Gastrocnemius medialis (tissue), 4 donors: Measurements from ENCODE around the gene HGFAC. TPM values are rescaled to one million over a fixed set of nuclear protein-coding genes. Genes with fewer than 3 reads are reported as not detected.

Source experiments
- ATAC-seq, 2 donors: fragments of 150-250 bp; one replicate each; pipeline ENCODE4 v1.9.1; 2016
- DNase-seq, 2 donors: peaks; one replicate each; pipeline ENCODE4 v3.0.0-alpha.2; 2019
- H3K27ac ChIP-seq, 4 donors: fragments of 200-600 bp; sonication (generic); 1 replicate in 1 of 4; 2 replicates in 3 of 4; pipeline ENCODE4 v1.5.1; 2016 to 2018; ENCODE audit warnings: mild to moderate bottlenecking in 2 of 4, moderate library complexity in 1 of 4
- H3K27me3 ChIP-seq, 3 donors: fragments of 200-600 bp; sonication (generic) in 2 of 3; 1 replicate in 1 of 3; 2 replicates in 2 of 3; pipeline versions ENCODE4 v1.5.1 to v1.6.0; 2016 to 2019; ENCODE audit warnings: mild to moderate bottlenecking in 1 of 3, moderate library complexity in 1 of 3
- H3K36me3 ChIP-seq, 2 donors: fragments of 200-600 bp; sonication (generic) in 1 of 2; one replicate each; pipeline ENCODE4 v1.5.1; 2017 to 2018
- H3K4me1 ChIP-seq, 2 donors: fragments of 200-600 bp; sonication (generic) in 1 of 2; one replicate each; pipeline ENCODE4 v1.5.1; 2016 to 2017; ENCODE audit warnings: mild to moderate bottlenecking in 2 of 2
- H3K4me3 ChIP-seq, 4 donors: fragments of 200-600 bp; sonication (generic) in 3 of 4; 1 replicate in 1 of 4; 2 replicates in 3 of 4; pipeline ENCODE4 v1.5.1; 2016 to 2019; ENCODE audit warnings: mild to moderate bottlenecking in 2 of 4
- H3K9me3 ChIP-seq, 3 donors: fragments of 200-600 bp; sonication (generic) in 2 of 3; 1 replicate in 1 of 3; 2 replicates in 2 of 3; pipeline ENCODE4 v1.5.1; 2016 to 2019
- POLR2A ChIP-seq, 2 donors: fragments of 450-650 bp; IDR thresholded peaks; one replicate each; pipeline ENCODE4 v1.6.1; 2017; ENCODE audit warnings: antibody characterized with exemption in 2 of 2, mild to moderate bottlenecking in 2 of 2, moderate library complexity in 2 of 2
- in situ Hi-C, 4 donors: fragments of 200-750 bp; cut with MboI; loops; one replicate each; pipeline versions ENCODE4 v1.15.0 to v1.8.0; 2017; ENCODE audit warnings: low sequenced_read_pairs in 4 of 4
- intact Hi-C: fragments of 100-400 bp; cut with DNase I; formaldehyde crosslinking; loops from one replicate; pipeline ENCODE4 v1.15.1; 2023; ENCODE audit warnings: low total_unique reads
- total RNA-seq, 4 donors: library from RNA; depleted of rRNA; stranded (reverse); fragments of >200 nt; gene quantifications; one replicate each; pipeline versions ENCODE4 v1.1.0 to v1.2.3, GENCODE V29; 2016
- TF ChIP-seq, protein P1 (sequence below), 5 experiments: fragments of 450-650 bp in 3 of 5; fragments of 200-600 bp in 2 of 5; sonication (generic) in 2 of 5; IDR thresholded peaks in 4 of 5; conservative IDR thresholded peaks in 1 of 5; 1 replicate in 4 of 5; 2 replicates in 1 of 5; pipeline ENCODE4 v1.5.1; 2016 to 2019; ENCODE audit warnings: antibody characterized with exemption in 5 of 5, mild to moderate bottlenecking in 3 of 5, moderate library complexity in 3 of 5

Gene HGFAC
- total RNA-seq, 4 donors from 2014 or later = 0.20 to 0.68 (median 0.59) TPM

DNA sequence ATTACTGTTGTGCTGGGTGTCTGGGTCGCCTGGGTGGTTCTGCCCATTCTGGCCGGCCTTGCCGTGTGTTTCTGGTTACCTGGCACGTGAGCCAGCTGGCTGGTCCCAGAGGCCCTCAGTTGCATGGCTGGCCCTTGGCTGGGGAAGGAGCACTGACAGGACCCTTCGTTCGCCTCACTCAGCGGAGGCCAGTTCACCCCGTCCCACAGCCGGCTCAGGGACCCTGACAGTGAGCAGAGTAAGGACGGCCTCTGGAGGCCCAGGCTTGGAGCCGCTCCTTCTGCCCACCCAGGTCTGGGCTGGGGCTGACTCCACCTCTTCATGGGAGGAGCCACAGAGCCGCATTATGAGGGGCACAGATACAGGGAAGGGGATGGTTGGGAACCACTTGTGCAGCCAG lies 20.3 kb upstream of the HGFAC start:
- Histone ChIP-seq H3K4me3 (no peak overlapping the region), H3K27me3 (no peaks in the 10 kb centered on the region), H3K36me3 (peaks cover 0 to 35% of the 10 kb centered on the region in 2 donors), H3K9me3 (no peaks in the 10 kb centered on the region), H3K27ac (no peak overlapping the region), H3K4me1 (no peaks in the 10 kb centered on the region)
- TF ChIP-seq, protein P1, sequence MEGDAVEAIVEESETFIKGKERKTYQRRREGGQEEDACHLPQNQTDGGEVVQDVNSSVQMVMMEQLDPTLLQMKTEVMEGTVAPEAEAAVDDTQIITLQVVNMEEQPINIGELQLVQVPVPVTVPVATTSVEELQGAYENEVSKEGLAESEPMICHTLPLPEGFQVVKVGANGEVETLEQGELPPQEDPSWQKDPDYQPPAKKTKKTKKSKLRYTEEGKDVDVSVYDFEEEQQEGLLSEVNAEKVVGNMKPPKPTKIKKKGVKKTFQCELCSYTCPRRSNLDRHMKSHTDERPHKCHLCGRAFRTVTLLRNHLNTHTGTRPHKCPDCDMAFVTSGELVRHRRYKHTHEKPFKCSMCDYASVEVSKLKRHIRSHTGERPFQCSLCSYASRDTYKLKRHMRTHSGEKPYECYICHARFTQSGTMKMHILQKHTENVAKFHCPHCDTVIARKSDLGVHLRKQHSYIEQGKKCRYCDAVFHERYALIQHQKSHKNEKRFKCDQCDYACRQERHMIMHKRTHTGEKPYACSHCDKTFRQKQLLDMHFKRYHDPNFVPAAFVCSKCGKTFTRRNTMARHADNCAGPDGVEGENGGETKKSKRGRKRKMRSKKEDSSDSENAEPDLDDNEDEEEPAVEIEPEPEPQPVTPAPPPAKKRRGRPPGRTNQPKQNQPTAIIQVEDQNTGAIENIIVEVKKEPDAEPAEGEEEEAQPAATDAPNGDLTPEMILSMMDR (IDR thresholded peaks at IDR 0.05 in 4 of 5, conservative IDR thresholded peaks at IDR 0.05 in 1 of 5) = no peak
- TF ChIP-seq POLR2A (IDR thresholded peaks at IDR 0.05) = no peak
- in situ Hi-C loops (no loop called here), intact Hi-C loops (no loop called here)
- DNase-seq = no peak
- ATAC-seq = no peak

DNA sequence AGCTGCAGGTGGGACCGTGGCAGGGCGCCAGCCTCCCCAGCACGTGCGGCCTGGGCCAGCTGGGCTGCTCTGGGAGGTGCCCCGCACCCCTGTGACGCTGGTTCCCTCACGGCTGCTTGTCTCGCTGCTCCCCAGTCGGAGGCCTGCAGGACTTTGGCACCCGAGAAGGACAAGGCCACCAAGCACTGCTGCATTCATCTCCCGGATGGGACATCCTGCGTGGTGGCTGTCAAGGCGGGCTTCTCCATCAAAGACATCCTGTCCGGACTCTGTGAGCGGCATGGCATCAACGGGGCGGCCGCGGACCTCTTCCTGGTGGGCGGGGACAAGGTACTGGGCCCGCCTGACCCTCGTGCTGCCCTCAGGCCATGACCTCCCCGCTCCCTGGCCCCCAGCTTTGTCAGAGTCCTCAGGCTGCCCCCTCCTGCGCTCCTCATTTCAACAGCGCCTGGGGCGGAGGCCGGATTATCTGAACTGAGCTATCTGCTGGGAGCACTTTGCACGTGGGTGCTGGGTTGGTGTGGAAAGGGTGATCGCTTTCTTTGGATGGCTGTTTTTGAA lies 19.4 kb upstream of the HGFAC start:
- ATAC-seq = no peak
- no peak for TF ChIP-seq POLR2A (IDR thresholded peaks at IDR 0.05)
- TF ChIP-seq, protein P1 (IDR thresholded peaks at IDR 0.05 in 4 of 5, conservative IDR thresholded peaks at IDR 0.05 in 1 of 5) = no peak
- Histone ChIP-seq H3K27ac (no peak overlapping the region), H3K4me3 (no peak overlapping the region), H3K36me3 (peaks cover 0 to 27% of the 10 kb centered on the region in 2 donors), H3K27me3 (no peaks in the 10 kb centered on the region), H3K9me3 (no peaks in the 10 kb centered on the region), H3K4me1 (no peaks in the 10 kb centered on the region)
- in situ Hi-C loops (no loop called here), intact Hi-C loops (no loop called here)
- DNase-seq = no peak

DNA sequence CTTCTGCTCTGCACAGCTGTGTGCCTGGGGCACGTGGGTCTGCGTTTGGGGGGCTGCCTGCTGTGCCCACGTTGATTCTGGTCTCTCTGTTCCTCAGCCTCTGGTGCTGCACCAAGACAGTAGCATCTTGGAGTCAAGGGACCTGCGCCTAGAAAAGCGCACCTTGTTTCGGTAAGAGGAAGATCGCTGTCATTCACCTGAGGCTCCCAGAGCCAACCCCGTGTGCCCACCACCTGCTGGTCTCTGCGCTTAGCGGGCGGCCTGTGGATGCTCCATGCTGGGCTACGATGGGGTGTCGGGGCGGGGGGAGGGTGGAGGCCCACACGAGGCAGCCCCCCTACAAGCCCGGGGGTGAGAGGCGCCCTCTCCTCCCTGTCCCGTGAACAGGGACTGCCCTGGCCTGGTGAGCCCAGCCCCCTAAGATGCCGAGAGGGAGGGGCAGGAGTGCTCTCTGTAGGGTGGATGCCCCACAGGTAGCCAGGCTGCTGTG lies 18.9 kb upstream of the HGFAC start:
- intact Hi-C loops = no loop called here
- in situ Hi-C loops = no loop called here
- H3K4me1 ChIP-seq = no peaks in the 10 kb centered on the region
- H3K9me3 ChIP-seq = no peaks in the 10 kb centered on the region
- H3K36me3 ChIP-seq = peaks cover 0 to 22% of the 10 kb centered on the region in 2 donors
- no peaks in the 10 kb centered on the region for H3K27me3 ChIP-seq
- no peak overlapping the region for H3K4me3 ChIP-seq
- no peak overlapping the region for H3K27ac ChIP-seq
- DNase-seq (no peak), ATAC-seq (no peak)
- TF ChIP-seq POLR2A (IDR thresholded peaks at IDR 0.05) = no peak
- TF ChIP-seq, protein P1 (IDR thresholded peaks at IDR 0.05 in 4 of 5, conservative IDR thresholded peaks at IDR 0.05 in 1 of 5) = no peak

DNA sequence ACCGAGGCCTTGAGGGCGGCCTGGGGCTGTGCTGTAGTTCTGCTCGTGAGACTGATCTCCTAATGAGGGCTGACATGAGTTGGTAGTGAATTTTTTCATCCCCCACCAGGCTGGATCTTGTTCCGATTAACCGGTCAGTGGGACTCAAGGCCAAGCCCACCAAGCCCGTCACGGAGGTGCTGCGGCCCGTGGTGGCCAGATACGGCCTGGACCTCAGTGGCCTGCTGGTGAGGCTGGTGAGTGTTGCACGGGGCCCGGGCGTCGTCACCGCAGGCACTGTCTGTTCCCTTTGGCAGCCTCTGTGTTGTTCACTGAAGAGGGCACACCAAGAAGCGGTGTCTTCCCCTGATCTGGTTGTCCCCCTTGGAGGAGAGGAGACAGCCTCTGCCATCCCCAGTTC lies 18.4 kb upstream of the HGFAC start:
- no peak overlapping the region for H3K27ac ChIP-seq
- in situ Hi-C loops = no loop called here
- H3K27me3 ChIP-seq = no peaks in the 10 kb centered on the region
- DNase-seq (no peak), ATAC-seq (no peak)
- peaks cover 0 to 22% of the 10 kb centered on the region in 2 donors for H3K36me3 ChIP-seq
- TF ChIP-seq, protein P1 (IDR thresholded peaks at IDR 0.05 in 4 of 5, conservative IDR thresholded peaks at IDR 0.05 in 1 of 5) = no peak
- no peak for TF ChIP-seq POLR2A (IDR thresholded peaks at IDR 0.05)
- no peak overlapping the region for H3K4me3 ChIP-seq
- intact Hi-C loops = no loop called here
- H3K4me1 ChIP-seq = no peaks in the 10 kb centered on the region
- H3K9me3 ChIP-seq = no peaks in the 10 kb centered on the region

DNA sequence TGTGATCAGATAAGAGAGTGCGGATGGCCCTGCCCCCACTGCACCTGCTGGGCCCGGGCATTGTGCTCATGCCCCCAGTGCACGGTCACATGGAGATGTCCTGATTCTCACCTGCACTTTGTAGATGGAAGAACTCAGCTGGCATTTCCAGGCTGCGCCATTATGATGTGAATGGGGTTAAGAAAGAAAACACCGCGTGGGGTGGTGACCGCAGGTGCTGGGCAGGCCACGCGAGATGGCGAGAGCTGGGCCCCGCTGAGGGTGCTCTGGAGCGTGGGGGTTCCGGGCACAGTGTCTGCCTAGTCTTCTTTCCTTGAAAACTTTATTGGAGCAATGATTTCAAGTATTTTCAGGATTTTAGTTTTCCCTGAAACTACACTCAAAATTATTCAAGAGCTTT lies 17.8 kb upstream of the HGFAC start:
- no peaks in the 10 kb centered on the region for H3K27me3 ChIP-seq
- in situ Hi-C loops = no loop called here
- no peak overlapping the region for H3K27ac ChIP-seq
- no peak for ATAC-seq
- H3K36me3 ChIP-seq = peaks cover 0 to 26% of the 10 kb centered on the region in 2 donors
- intact Hi-C loops = no loop called here
- no peak for DNase-seq
- H3K4me3 ChIP-seq = no peak overlapping the region
- H3K9me3 ChIP-seq = no peaks in the 10 kb centered on the region
- H3K4me1 ChIP-seq = no peaks in the 10 kb centered on the region
- TF ChIP-seq POLR2A (IDR thresholded peaks at IDR 0.05) = no peak
- TF ChIP-seq, protein P1 (IDR thresholded peaks at IDR 0.05 in 4 of 5, conservative IDR thresholded peaks at IDR 0.05 in 1 of 5) = no peak
